Measurements from ENCODE around the gene PSMD14.
"Not testable (repeated sequence)": the region's sequence is repeated elsewhere in the genome, so short reads cannot be mapped to it uniquely, and the experiment has no call there.

PSMD14 gene

GRCh38 chr2:161337247-161337646 lies 29.0 kb downstream of the PSMD14 start:
- no peak for DNase-seq (ENCODE audit: low spot score)

GRCh38 chr2:161339532-161339931 lies 31.3 kb downstream of the PSMD14 start:
- not testable (repeated sequence) for DNase-seq (ENCODE audit: low spot score)

GRCh38 chr2:161340930-161341413 lies 32.7 kb downstream of the PSMD14 start:
- not testable (repeated sequence) for DNase-seq (ENCODE audit: low spot score)

GRCh38 chr2:161343235-161343634 lies 35.0 kb downstream of the PSMD14 start:
- no peak for DNase-seq (ENCODE audit: low spot score)

- no peak for DNase-seq (ENCODE audit: low spot score)
These were observed 36.5 kb downstream of the PSMD14 start for GRCh38 chr2:161344692-161345091.

GRCh38 chr2:161351678-161352077 lies 43.5 kb downstream of the PSMD14 start:
- no peak for DNase-seq (ENCODE audit: low spot score)

- DNase-seq (ENCODE audit: low spot score), result no peak
These were observed 44.5 kb downstream of the PSMD14 start for GRCh38 chr2:161352719-161353118.

- no peak for DNase-seq (ENCODE audit: low spot score)
These were observed 45.3 kb downstream of the PSMD14 start for GRCh38 chr2:161353543-161353942.

- DNase-seq (ENCODE audit: low spot score), result no peak
These were observed 45.9 kb downstream of the PSMD14 start for GRCh38 chr2:161354106-161354505.

GRCh38 chr2:161355106-161355505 lies 46.9 kb downstream of the PSMD14 start:
- DNase-seq (ENCODE audit: low spot score), result no peak

GRCh38 chr2:161355983-161356382 lies 47.8 kb downstream of the PSMD14 start:
- DNase-seq (ENCODE audit: low spot score), result no peak

- DNase-seq (ENCODE audit: low spot score), result no peak
These were observed 48.9 kb downstream of the PSMD14 start for GRCh38 chr2:161357097-161357496.

GRCh38 chr2:161358838-161359237 lies 50.6 kb downstream of the PSMD14 start:
- no peak for DNase-seq (ENCODE audit: low spot score)

- DNase-seq (ENCODE audit: low spot score), result not testable (repeated sequence)
These were observed 52.0 kb downstream of the PSMD14 start for GRCh38 chr2:161360095-161360654.

GRCh38 chr2:161362568-161363166 lies 54.4 kb downstream of the PSMD14 start:
- DNase-seq (ENCODE audit: low spot score), result no peak

GRCh38 chr2:161367675-161368074 lies 59.5 kb downstream of the PSMD14 start:
- no peak for DNase-seq (ENCODE audit: low spot score)

GRCh38 chr2:161369311-161369710 lies 61.1 kb downstream of the PSMD14 start:
- no peak for DNase-seq (ENCODE audit: low spot score)

GRCh38 chr2:161370981-161371380 lies 62.8 kb downstream of the PSMD14 start:
- DNase-seq (ENCODE audit: low spot score), result no peak

GRCh38 chr2:161371869-161372268 lies 63.6 kb downstream of the PSMD14 start:
- no peak for DNase-seq (ENCODE audit: low spot score)

- DNase-seq (ENCODE audit: low spot score), result no peak
These were observed 65.7 kb downstream of the PSMD14 start for GRCh38 chr2:161373942-161374341.

GRCh38 chr2:161374446-161374845 lies 66.2 kb downstream of the PSMD14 start:
- DNase-seq (ENCODE audit: low spot score), result no peak

- DNase-seq (ENCODE audit: low spot score), result no peak
These were observed 71.5 kb downstream of the PSMD14 start for GRCh38 chr2:161379740-161380139.

- no peak for DNase-seq (ENCODE audit: low spot score)
These were observed 73.3 kb downstream of the PSMD14 start for GRCh38 chr2:161381546-161381945.

GRCh38 chr2:161382747-161383146 lies 74.5 kb downstream of the PSMD14 start:
- DNase-seq (ENCODE audit: low spot score), result no peak

Data from germinal center (tissue), 1 donor.